Measurements from ENCODE around the gene SCG3. TPM values are rescaled to one million over a fixed set of nuclear protein-coding genes. Genes with fewer than 3 reads are reported as not detected.

SCG3 gene
- total RNA-seq, 2 experiments from 2014 or later = not detected

DNA sequence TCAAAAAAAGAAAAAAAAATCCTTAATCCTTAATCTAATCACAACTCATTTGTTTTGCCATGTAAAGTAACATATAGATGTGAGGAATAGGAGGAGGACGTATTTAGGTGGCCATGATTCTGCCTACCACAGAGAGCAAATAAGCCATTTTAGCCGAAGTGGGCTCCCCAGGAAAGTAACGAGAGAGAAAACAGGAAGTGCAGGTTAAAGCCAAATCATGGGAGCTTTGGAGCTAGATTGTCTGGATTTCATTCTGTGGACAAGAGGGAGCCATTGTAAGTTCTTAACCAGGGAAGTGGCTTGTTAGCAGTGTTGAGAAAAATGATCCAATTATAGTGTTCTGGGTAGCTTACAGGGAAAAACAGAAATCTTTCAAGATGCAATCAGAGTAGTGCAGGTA lies 79.5 kb downstream of the SCG3 start:
- DNase-seq = no peak
- Mint-ChIP-seq H3K36me3 (no peaks in the 10 kb centered on the region), H3K4me3 (no peak overlapping the region), H3K27ac (no peak overlapping the region), H3K27me3 (no peaks in the 10 kb centered on the region), H3K4me1 (peaks cover under 1% of the 10 kb centered on the region), H3K9me3 (ENCODE audit: low read depth) (no peaks in the 10 kb centered on the region)
- CTCF ChIA-PET = interaction anchor here (0.6 to 2.4 kb wide), 4 partner anchors 16 to 1102 kb away, joined by 3 to 11 read pairs (median 3); no protein-coding TSS in a partner anchor
- ATAC-seq = no peak

DNA sequence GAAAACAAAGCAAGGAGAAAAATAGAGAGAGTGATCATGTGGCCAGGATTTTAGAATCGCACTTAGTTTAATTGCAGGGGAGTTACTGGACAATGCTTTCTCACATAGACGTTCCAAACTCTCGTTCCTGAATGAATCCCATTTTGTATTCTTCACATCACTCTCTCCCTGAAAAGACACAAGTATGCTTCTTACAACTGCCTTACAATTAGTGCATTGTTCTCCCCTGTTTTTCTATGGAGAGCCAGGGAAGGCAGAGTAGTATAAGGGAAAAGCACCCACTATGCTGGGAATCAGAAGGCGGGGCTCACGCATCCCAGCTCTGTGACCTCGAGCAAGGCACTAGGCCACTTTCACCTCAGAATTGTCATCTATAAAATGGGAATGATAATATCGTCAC lies 84.4 kb downstream of the SCG3 start:
- no peak overlapping the region for H3K27ac Mint-ChIP-seq
- no peak for ATAC-seq
- H3K27me3 Mint-ChIP-seq = no peaks in the 10 kb centered on the region
- H3K4me3 Mint-ChIP-seq = no peak overlapping the region
- H3K9me3 Mint-ChIP-seq (ENCODE audit: low read depth) = no peaks in the 10 kb centered on the region
- H3K4me1 Mint-ChIP-seq = peaks cover 7% of the 10 kb centered on the region
- CTCF ChIA-PET = interaction anchor here (2.0 kb wide), 1 partner anchor 11 kb away, joined by 7 read pairs; no protein-coding TSS in a partner anchor
- H3K36me3 Mint-ChIP-seq = peaks cover 19% of the 10 kb centered on the region
- no peak for DNase-seq

DNA sequence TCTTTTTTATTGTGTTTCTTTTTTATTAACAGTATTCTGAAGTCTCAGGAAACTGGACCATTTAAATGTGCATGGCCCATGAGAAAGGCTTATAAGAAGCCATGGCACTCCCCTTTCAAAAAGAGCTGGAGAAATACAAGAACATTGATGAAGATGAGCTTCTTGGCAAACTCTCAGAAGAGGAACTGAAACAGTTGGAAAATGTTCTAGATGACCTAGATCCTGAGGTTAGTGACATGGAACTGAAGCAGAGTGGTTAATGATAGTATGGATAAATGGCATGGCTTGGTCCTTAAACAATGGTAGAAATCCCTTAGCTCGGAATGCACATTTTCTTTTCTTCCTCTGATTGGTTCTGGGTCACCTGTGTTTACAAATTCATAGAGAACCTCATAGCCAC lies 85.0 kb downstream of the SCG3 start:
- no peak overlapping the region for H3K4me3 Mint-ChIP-seq

DNA sequence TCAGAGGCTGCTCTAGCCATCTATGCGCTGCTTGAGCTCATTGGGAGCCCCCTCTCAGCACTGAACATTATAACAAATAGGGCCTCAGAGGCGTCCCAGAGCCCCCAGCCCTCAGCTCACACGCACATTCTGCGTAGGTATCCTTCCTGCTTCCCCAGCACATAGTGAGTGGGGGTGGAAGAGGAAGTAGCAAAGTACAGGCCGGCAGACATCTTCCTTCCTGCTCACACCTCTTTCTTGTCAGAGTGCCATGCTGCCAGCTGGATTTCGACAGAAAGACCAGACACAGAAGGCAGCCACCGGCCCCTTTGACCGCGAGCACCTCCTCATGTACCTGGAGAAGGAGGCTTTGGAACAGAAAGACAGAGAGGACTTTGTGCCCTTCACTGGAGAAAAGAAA lies 86.7 kb downstream of the SCG3 start:
- no peaks in the 10 kb centered on the region for H3K27me3 Mint-ChIP-seq
- CTCF ChIA-PET = interaction anchor here (1.0 to 2.4 kb wide), 4 partner anchors 9 to 123 kb away, joined by 3 to 16 read pairs (median 6); no protein-coding TSS in a partner anchor
- H3K4me3 Mint-ChIP-seq = no peak overlapping the region
- peaks cover 19% of the 10 kb centered on the region for H3K36me3 Mint-ChIP-seq
- DNase-seq (no peak), ATAC-seq (peak; percentile 20)
- H3K9me3 Mint-ChIP-seq (ENCODE audit: low read depth) = no peaks in the 10 kb centered on the region
- H3K4me1 Mint-ChIP-seq = peaks cover 7% of the 10 kb centered on the region
- H3K27ac Mint-ChIP-seq = no peak overlapping the region

More for the DNA sequence above, 85.0 kb downstream of the SCG3 start:
- CTCF ChIA-PET = interaction anchor here (1.1 to 2.4 kb wide), 3 partner anchors 10 to 116 kb away, joined by 4 to 9 read pairs (median 7); no protein-coding TSS in a partner anchor
- DNase-seq (no peak), ATAC-seq (no peak)
- Mint-ChIP-seq H3K27me3 (no peaks in the 10 kb centered on the region), H3K4me1 (peaks cover 7% of the 10 kb centered on the region), H3K36me3 (peaks cover 19% of the 10 kb centered on the region), H3K9me3 (ENCODE audit: low read depth) (no peaks in the 10 kb centered on the region), H3K27ac (no peak overlapping the region)

Other genes starting within 250 kb of the SCG3 start
- 10 to 100 TPM in 1 of 2 experiments, 1 to 10 TPM in 1; 7.3 to 10.4 TPM for gene DMXL2, start 58.7 kb upstream of the SCG3 start, total RNA-seq
- gene LYSMD2, start 56.2 kb downstream of the SCG3 start, total RNA-seq = 10 to 100 TPM; 16.0 to 21.7 TPM
- 10 to 100 TPM in 1 of 2 experiments, 1 to 10 TPM in 1; 6.9 to 12.7 TPM for gene TMOD2, start 70.1 kb downstream of the SCG3 start, total RNA-seq
- 10 to 100 TPM; 59.2 to 61.3 TPM for gene TMOD3, start 148.2 kb downstream of the SCG3 start, total RNA-seq